Fibroblast of lung (primary cell): ENCODE measurements around the gene PRAMEF14.
"Not testable (repeated sequence)": the region's sequence is repeated elsewhere in the genome, so short reads cannot be mapped to it uniquely, and the experiment has no call there.

Experiments
- CTCF ChIP-seq, 2 donors: IDR thresholded peaks in 1 of 2; conservative IDR thresholded peaks in 1 of 2; 1 replicate in 1 of 2; 2 replicates in 1 of 2; pipeline ENCODE4 v1.5.1; 2011 to 2012; ENCODE audit warnings: low read length in 2 of 2, control low read depth in 1 of 2, inconsistent platforms in 1 of 2, low read depth in 1 of 2, mild to moderate bottlenecking in 1 of 2
- EZH2 ChIP-seq: IDR thresholded peaks from 2 replicates; pipeline ENCODE4 v1.5.1; 2012; ENCODE audit warnings: low read length, control low read depth, mild to moderate bottlenecking; ENCODE audit errors: missing control alignments

- not testable (repeated sequence) for TF ChIP-seq CTCF (conservative IDR thresholded peaks at IDR 0.05 in 1 of 2, IDR thresholded peaks at IDR 0.05 in 1 of 2; ENCODE audit: low read depth in 1 of 2, low read length in 2 of 2); EZH2
Measured at GRCh38 chr1:13362364-13362763, 15.4 kb upstream of the PRAMEF14 start.
